Panc1 (cell line): ENCODE data around the gene CCN6. TPM values are rescaled to one million over a fixed set of nuclear protein-coding genes. Genes with fewer than 3 reads are reported as not detected.

Experiments
- ATAC-seq: fragments of 200-7000 bp; cut with Tn5 transposase; 2 replicates; pipeline ENCODE4 v1.9.1; 2020; ENCODE audit warnings: mild to moderate bottlenecking, moderate library complexity
- BruUV-seq: library from RNA; stranded (reverse); fragments of 400-500 nt; replicated peaks from 2 replicates; lab custom pipeline; 2021; lab: Mats Ljungman, UMichigan
- CTCF ChIA-PET: fragments of 300-600 bp; sonication (Branson Sonifier 250); formaldehyde crosslinking; loops from one replicate; lab custom pipeline; 2022; ENCODE audit warnings: antibody characterized with exemption; lab: Charles Lee
- POLR2A ChIA-PET: fragments of 300-600 bp; sonication (Branson Sonifier 250); formaldehyde crosslinking; loops from one replicate; lab custom pipeline; 2022; ENCODE audit warnings: antibody characterized with exemption; lab: Charles Lee
- DNase-seq: peaks from one replicate; pipeline ENCODE4 v3.0.0-alpha.2; 2010; ENCODE audit warnings: low read depth, low spot score
- H3K27ac ChIP-seq: 2 replicates; pipeline ENCODE4 v1.5.1; 2011; ENCODE audit warnings: mild to moderate bottlenecking, low read length, inconsistent platforms
- H3K27me3 ChIP-seq: fragments of 200-500 bp; sonication (Bioruptor generic); 2 replicates; pipeline ENCODE4 v1.6.0; 2014; ENCODE audit warnings: low read length, inconsistent platforms; ENCODE audit not compliant: control insufficient read depth, insufficient read depth
- H3K36me3 ChIP-seq: fragments of 200-500 bp; sonication (Bioruptor generic); 2 replicates; pipeline ENCODE4 v1.5.1; 2014; ENCODE audit warnings: inconsistent platforms, mild to moderate bottlenecking, low read length, moderate library complexity; ENCODE audit not compliant: control insufficient read depth, insufficient read depth
- H3K4me1 ChIP-seq: 2 replicates; pipeline ENCODE4 v1.5.1; 2011; ENCODE audit warnings: inconsistent platforms, mild to moderate bottlenecking, low read length, moderate library complexity; ENCODE audit not compliant: control insufficient read depth, insufficient read depth
- H3K4me3 ChIP-seq, 2 experiments: 2 replicates each; pipeline ENCODE4 v1.5.1; 2011 to 2012; ENCODE audit warnings: low read depth in 2 of 2, low read length in 2 of 2, mild to moderate bottlenecking in 2 of 2, inconsistent platforms in 1 of 2, moderate library complexity in 1 of 2
- H3K9me3 ChIP-seq: fragments of 200-500 bp; sonication (Bioruptor generic); 2 replicates; pipeline ENCODE4 v1.5.1; 2014; ENCODE audit warnings: low read depth, mild to moderate bottlenecking, inconsistent platforms, low read length, moderate library complexity; ENCODE audit not compliant: control insufficient read depth, insufficient read depth
- CTCF ChIP-seq: fragments of 450-650 bp; IDR thresholded peaks from 2 replicates; pipeline ENCODE4 v1.5.1; 2017; ENCODE audit warnings: mild to moderate bottlenecking
- POLR2AphosphoS5 ChIP-seq: IDR thresholded peaks from 2 replicates; pipeline ENCODE4 v1.6.1; 2012; ENCODE audit warnings: mild to moderate bottlenecking, low read depth, low read length, moderate library complexity
- REST ChIP-seq, 2 experiments: IDR thresholded peaks; 2 replicates each; pipeline ENCODE4 v1.6.1; 2011 to 2012; ENCODE audit warnings: low read depth in 2 of 2, control low read depth in 1 of 2, low read length in 1 of 2, mild to moderate bottlenecking in 1 of 2, moderate library complexity in 1 of 2; ENCODE audit not compliant: insufficient read depth in 1 of 2
- SIN3A ChIP-seq: IDR thresholded peaks from 2 replicates; pipeline ENCODE4 v1.6.1; 2012; ENCODE audit warnings: low read depth, mild to moderate bottlenecking, low read length, moderate library complexity, borderline replicate concordance; ENCODE audit not compliant: insufficient read depth
- TCF7L2 ChIP-seq: IDR thresholded peaks from 2 replicates; pipeline ENCODE4 v1.6.1; 2011; ENCODE audit warnings: mild to moderate bottlenecking, low read depth, low read length, inconsistent platforms
- in situ Hi-C: cut with HindIII; loops from 2 replicates; pipeline ENCODE4 v1.10.0; 2016; ENCODE audit warnings: low sequenced_read_pairs, low pct_unique_long_range_greater_than_20kb
- intact Hi-C: fragments of 100-400 bp; cut with micrococcal nuclease; formaldehyde crosslinking; loops from one replicate; pipeline ENCODE4 v1.10.0; 2022; ENCODE audit not compliant: unreplicated experiment
- total RNA-seq: library from RNA; stranded (reverse); gene quantifications from one replicate; pipeline ENCODE4 v1.2.1, GENCODE V29; 2021; ENCODE audit not compliant: unreplicated experiment

The CCN6 gene
- total RNA-seq, 1 experiment from 2014 or later: 3.0 TPM

GRCh38 chr6:112040956-112041355 lies 12.9 kb upstream of the CCN6 start:
- no peaks in the 10 kb centered on the region for H3K27me3 ChIP-seq
- ATAC-seq (no peak), DNase-seq (no peak)
- H3K4me3 ChIP-seq: no peak overlapping the region
- no TSS peak for BruUV-seq
- ChIA-PET CTCF (interaction anchor here (1.5 kb wide), 1 partner anchor 331 kb away, joined by 5 read pairs; no protein-coding TSS in a partner anchor), POLR2A (no interaction called here)
- H3K36me3 ChIP-seq: no peaks in the 10 kb centered on the region
- H3K4me1 ChIP-seq: peaks cover 14% of the 10 kb centered on the region; the same call in 1 of the 2 replicates
- no peak for TF ChIP-seq TCF7L2
- TF ChIP-seq CTCF: no peak
- no peak for TF ChIP-seq REST (IDR thresholded peaks at IDR 0.05; ENCODE audit: insufficient read depth in 1 of 2, low read depth in 2 of 2, low read length in 1 of 2)
- no peak for TF ChIP-seq SIN3A
- no peak for TF ChIP-seq POLR2AphosphoS5
- no peak overlapping the region for H3K27ac ChIP-seq
- intact Hi-C loops: loop anchor here (10.0 kb wide), 1 partner anchor 786 kb away; a partner anchor contains a TSS
- in situ Hi-C loops: no loop called here
- H3K9me3 ChIP-seq: no peaks in the 10 kb centered on the region

- BruUV-seq: no TSS peak
- ATAC-seq: no peak
- CTCF ChIA-PET: interaction anchor here (0.6 to 1.5 kb wide), 2 partner anchors 319 to 332 kb away, joined by 3 to 5 read pairs; no protein-coding TSS in a partner anchor
- in situ Hi-C loops (no loop called here), intact Hi-C loops (loop anchor here (10.0 kb wide), 1 partner anchor 787 kb away; a partner anchor contains a TSS)
- H3K4me3 ChIP-seq: no peak overlapping the region
- no peak for TF ChIP-seq SIN3A
- TF ChIP-seq TCF7L2: no peak
- no peak for TF ChIP-seq REST (IDR thresholded peaks at IDR 0.05; ENCODE audit: insufficient read depth in 1 of 2, low read depth in 2 of 2, low read length in 1 of 2)
- no peak for TF ChIP-seq POLR2AphosphoS5
- TF ChIP-seq CTCF: no peak
- no peak overlapping the region for H3K27ac ChIP-seq
- no peaks in the 10 kb centered on the region for H3K27me3 ChIP-seq
- POLR2A ChIA-PET: no interaction called here
- H3K36me3 ChIP-seq: no peaks in the 10 kb centered on the region
- no peaks in the 10 kb centered on the region for H3K9me3 ChIP-seq
- DNase-seq: no peak
- peaks cover 14% of the 10 kb centered on the region; the same call in 1 of the 2 replicates for H3K4me1 ChIP-seq
Observed at GRCh38 chr6:112041535-112041934, 12.4 kb upstream of the CCN6 start.
